Testis (tissue), 2 donors: Measurements from ENCODE around the gene SMAP1.

Source experiments
- POLR2A ChIP-seq: fragments of 450-650 bp; IDR thresholded peaks from one replicate; pipeline ENCODE4 v1.6.1; 2017; ENCODE audit warnings: antibody characterized with exemption, mild to moderate bottlenecking, moderate library complexity
- TF ChIP-seq, protein P1 (sequence below), 3 experiments: fragments of 450-650 bp in 2 of 3; fragments of 200-600 bp in 1 of 3; sonication (generic) in 1 of 3; IDR thresholded peaks; one replicate each; pipeline ENCODE4 v1.5.1; 2016 to 2019; ENCODE audit warnings: antibody characterized with exemption in 3 of 3, mild to moderate bottlenecking in 2 of 3, moderate library complexity in 1 of 3

DNA sequence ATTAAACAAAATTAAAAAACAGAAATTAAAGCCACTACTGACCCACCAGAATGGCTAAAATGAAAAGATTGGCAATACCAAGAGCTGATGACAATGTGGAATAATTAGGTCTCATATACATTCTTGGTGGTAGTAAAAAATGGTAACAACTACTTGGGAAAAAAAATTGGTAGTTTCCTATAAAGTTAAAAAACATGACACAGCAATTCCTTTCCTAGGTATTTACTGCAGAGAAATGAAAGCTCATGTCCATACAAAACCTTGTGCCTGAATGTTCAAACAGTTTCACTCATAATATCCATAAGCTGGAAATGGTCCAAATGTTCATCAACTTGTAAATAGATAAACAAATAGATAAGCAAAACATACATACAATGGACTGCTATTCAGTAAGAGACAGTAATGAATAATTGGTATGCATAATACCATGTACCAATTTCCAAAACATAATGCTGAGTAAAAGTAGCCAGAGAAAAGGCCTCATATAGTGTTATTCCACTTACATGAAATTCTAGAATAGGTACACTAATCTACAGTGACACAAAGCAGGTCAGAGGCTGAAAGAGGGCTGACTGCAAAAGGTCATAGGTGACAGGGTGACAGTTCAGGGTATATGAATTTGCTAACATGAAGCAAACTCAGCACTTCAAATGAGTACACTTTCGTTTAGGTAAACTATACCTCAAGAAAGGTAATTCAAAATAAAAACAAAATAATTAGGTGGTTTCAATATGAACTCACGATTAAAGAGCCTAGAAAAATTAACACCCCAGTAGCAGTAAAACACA lies 236.2 kb downstream of the SMAP1 start:
- TF ChIP-seq, protein P1, sequence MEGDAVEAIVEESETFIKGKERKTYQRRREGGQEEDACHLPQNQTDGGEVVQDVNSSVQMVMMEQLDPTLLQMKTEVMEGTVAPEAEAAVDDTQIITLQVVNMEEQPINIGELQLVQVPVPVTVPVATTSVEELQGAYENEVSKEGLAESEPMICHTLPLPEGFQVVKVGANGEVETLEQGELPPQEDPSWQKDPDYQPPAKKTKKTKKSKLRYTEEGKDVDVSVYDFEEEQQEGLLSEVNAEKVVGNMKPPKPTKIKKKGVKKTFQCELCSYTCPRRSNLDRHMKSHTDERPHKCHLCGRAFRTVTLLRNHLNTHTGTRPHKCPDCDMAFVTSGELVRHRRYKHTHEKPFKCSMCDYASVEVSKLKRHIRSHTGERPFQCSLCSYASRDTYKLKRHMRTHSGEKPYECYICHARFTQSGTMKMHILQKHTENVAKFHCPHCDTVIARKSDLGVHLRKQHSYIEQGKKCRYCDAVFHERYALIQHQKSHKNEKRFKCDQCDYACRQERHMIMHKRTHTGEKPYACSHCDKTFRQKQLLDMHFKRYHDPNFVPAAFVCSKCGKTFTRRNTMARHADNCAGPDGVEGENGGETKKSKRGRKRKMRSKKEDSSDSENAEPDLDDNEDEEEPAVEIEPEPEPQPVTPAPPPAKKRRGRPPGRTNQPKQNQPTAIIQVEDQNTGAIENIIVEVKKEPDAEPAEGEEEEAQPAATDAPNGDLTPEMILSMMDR (IDR thresholded peaks at IDR 0.05): no peak
- TF ChIP-seq POLR2A: no peak
